NCI-H510A treated with DMSO at 0.1 percent for 48 hours (cell line): Measurements from ENCODE around the gene E2F2.
A peak's percentile ranks its signal among the peaks of the same experiment; 100 is the strongest.

Source experiments
- DNase-seq: peaks from one replicate; lab custom pipeline; 2025; lab: John Stamatoyannopoulos, UW

The E2F2 gene

DNA sequence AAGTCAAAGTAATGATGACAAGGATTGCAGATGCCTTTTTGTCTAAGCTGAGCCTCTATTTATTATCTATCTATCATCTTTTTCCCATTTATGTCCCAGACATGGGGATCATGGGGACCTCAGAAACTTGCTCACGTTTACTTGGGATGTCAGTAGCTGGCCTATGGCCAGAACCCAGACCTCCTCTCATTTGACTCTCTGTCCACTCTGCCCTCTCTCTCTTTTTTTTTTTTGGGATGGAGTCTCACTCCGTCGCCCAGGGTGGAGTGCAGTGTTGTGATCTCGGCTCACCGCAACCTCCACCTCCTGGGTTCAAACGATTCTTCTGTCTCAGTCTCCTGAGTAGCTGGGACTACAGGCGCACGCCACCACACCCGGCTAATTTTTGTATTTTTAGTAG, 32.0 kb upstream of the E2F2 start:
- no peak for DNase-seq

DNA sequence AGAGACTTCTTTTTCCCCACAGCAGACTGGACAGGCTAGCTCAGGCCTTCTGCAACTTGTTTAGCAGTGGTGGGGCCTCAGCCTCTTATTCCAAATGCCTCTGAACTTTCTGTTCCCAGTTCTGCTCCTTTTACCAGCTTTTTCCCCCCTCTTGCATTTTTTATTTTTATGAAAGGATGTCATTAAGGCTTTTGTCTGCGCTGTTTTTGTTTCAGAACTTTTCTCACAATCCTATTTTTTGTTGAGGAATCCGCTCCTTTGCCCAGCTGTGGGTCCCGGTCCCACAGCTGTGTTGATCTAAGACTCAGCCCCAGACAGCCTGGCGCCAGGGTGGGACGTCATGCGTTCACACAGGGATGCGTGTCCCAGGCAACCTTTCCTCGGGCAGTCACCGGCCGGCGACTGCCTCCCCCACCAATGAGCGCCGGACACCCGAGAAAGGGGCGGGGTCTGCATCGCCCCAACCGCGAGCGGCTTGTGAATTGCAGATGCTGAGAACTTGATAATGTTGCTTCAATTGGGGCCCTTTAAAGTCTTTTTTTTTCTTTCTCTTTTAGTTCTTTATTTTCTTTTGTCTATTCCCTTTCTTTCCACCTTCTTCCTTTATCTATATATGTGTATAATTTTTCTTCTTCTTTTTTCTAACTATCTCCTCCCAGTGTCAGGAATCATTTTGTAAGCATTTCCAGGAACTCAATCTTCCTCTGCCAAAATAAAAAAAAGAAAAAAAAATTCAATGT, 31.3 kb upstream of the E2F2 start:
- peak; percentile 78 for DNase-seq

DNA sequence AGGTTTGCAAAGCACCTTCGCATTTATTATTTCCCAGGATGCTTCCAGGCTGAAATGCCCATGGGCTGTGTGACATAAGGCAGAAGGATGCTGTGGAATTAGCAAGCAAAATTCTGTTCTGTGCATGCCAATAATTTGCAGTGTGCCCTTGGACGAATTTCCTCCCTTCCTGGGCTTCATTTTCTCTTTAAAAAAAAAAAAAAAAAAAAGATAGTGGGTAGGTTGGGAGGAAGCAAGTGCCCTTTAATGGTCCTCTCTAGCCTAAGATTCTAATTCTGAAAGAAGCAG, 30.7 kb upstream of the E2F2 start:
- DNase-seq = no peak

DNA sequence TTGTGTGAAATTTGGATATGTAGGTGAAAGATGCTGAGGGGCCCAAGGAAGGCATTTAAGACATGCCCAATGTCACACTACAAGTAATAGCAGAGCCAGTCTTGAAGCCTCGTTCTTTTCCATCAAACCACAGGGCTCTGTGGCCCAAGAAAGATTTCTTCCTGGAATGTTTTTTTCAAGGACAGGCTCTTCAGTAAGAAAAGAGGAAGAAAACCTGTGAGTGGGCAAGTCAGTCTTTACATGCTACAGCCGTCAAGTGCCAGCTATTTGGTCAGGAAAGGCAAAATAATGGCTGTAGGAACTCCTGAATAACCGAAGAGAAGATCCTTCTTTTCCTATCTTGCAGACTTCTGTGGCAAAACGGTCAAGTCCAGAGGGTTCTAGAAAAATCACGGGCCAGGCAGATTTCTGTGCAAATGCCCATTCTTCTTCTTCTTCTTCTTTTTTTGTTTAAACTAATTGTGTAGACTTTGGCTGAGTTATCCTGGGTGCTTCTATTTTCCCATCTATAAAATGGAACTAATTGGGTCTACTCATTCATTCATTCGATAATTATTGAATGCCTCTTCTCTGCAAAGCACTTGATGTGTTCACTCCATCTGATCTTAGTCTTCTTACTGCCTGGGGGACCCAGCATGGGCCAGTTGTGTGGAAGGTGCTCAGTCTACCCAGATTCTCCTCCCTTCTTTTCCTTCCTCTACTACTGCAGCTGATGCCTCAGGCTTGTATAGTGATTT, 30.2 kb upstream of the E2F2 start:
- no peak for DNase-seq

DNA sequence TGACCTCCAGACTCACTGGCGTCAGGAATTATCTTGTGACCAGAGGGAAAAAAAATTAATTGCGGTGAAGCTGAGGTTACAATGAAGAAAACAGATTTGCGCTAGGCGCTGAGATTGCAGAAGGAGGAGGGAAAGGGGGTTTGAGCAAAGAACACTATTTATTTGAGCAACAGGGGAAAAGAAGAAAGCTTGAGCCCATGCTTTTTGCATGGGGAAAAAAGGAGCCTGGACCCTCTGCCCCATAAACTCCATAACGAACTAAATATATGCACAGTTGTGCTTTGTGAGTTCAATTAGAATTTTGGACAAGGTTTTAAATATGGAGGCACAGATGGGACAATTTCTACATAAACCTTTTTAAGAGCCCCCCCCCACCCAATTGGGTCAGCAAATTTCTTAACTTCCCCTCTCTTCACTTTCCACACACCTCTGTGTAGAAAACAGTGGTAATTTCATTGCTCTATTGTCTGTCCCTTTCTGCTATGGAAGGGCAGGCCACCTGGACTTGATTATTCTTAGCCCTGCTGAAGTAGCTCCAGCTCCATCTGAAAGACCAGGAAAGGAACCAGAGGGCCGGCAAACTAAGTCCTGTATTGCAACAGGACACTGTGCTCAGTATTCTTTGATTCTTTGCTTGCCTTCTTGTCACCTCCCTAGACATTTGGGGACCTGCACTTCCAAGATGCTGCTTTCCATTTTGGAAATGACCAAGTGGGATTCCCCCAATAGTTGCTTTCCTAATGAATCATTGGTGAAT, 29.1 kb upstream of the E2F2 start:
- no peak for DNase-seq

DNA sequence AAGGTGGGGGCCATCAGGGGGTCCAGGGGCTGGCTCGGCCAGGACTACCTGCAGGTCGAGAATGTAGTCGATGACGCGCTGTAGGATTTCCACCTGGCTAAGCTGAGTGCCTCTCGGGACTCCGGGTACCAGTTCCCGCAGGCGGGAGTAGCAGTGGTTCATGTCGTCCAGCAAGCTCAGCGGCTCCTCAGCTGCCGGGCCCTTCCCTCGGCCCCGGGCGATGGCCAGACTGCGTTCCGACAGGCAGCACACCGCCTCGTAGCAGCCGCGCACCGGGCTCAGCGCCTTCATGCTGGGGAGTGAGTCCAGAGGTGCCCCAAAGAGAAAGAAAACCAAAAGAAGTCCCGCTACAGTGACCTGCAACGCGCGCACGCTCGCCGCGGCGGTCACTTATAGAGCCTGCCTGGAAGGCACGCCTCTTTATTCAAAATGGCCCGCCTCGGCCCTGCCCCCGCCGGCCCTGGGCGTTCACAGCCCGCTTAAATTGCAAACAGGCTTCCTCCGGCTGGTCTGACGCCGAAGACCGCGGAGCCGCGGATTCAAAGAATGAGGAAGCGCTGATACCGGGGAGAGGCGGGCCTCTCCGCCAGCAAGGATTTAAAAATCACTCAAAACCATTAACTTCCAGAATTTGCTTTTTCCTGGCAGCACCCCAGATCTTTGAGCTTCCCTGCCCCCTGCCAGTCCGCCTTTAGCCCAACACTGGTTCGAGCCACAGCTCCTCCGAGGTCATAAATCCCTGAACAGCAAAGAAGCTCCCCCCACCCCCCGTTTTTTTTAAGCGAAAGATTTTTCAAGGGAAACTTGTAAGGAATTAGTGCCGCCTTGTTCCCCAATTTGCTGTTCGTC, 28.3 kb upstream of the E2F2 start, which contains the start of gene ID3:
TSS of gene ID3 (minus strand) at position 366 of the 849 bp plus-strand sequence. CDS start at position 291, 75 bp downstream.
- peak; percentile 82 for DNase-seq

- no peak for DNase-seq
These were observed 27.8 kb upstream of the E2F2 start for GRCh38 chr1:23558872-23559135.

GRCh38 chr1:23558140-23558871, 27.3 kb upstream of the E2F2 start:
- DNase-seq = no peak

- DNase-seq = no peak
These were observed 26.6 kb upstream of the E2F2 start for GRCh38 chr1:23557471-23558124.

DNA sequence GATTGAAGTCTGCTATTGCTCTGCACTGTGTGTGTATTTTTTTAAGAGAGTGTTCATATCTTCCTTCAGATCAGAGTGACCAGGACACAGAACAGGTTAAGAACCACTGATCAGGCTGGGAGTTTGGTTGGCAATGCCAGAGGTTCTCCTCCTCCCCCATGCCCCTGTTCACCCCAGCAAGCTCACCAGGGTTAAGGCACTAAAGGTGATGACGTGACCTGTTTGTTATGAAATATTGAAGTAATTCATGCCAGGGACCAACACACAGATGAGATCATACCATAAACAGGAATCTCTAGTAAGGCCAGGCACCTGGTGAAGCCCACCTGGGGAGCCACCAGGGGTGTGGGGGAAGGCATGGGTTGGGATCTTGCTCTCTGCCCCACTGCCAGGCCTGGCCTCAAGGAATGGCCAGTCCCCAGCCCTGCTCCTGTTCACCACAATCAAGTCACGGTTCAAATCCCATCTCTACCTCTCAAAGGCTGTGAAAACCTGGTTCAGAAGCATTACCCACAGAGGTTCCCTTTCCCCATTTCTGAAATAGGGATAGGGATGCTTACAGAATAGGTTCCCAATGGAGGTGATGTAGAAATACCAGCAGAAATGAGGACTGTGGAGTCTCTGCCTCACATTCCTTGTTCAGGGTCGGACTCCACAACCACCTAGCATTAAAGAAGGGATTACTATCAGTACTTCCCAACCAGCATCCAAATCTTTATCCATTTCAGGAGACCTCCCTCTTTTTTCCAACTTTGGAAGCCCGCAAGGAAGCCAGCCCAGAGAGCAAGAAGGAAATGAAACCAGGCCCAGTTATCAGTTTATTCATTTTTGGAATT, 25.8 kb upstream of the E2F2 start:
- DNase-seq = no peak

DNA sequence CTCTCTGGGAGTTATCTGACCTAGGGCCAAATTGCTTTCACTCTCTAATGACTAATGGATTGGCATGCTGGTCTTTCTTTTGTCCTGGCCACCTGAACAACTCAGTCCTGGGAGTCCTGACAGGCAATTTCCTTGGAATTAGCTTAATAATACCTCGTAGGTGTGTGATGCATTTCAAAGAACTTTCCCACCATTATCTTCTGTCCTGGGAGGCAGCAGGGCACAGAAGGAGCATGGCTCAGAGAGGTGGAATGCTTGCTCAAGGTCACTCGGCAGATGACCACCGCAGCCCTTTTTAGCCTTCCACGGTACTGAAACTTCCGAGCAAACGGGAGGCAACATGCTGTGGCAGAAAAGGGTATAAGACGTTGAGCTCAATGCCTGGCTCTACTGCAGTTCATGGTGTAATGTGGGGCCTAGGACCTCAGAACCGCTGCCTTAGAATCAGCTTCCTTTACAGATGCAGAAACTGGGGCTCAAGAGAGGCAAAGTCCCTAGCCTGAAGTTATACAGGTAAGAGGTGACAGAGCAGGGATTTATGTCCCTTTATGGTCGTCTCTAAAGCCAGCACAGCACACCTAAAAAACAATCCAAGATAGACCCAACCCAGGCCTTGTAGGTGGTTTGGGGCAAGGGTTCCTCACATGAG, 25.1 kb upstream of the E2F2 start:
- DNase-seq = no peak

DNA sequence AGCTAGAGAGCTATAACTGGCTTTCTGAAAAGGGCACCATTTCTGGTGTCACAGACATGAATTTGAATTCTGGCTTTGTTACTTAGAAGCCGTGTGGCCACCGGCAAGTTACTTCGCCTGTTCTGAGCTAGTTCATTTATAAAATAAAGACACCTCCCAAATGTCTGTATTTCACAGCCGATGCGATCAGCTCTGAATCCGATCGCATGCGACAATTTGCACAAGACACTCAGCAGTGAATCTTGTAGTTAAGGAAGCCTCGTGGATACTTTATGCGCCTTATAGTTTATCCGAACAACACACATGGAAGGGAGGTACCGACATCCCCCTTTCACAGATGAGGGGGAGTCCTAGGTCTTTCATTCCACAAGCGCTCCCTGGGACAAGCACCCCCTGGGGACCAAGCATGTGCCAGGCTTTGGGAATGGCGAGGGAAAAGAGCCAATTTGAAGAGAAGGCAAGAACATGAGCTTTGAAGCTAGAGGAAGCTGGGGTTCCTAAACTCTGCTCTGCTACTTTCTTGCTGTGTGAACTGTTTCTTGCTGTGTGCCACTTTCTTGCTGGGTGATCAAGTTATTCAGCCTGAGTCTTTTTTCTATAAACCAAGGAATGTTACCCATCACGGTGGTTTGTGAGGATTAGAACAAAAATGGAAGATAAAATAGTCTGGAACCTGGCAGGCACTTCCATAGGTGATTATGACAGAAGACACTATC, 24.4 kb upstream of the E2F2 start:
- no peak for DNase-seq

- DNase-seq = peak; percentile 70
These were observed 23.6 kb upstream of the E2F2 start for GRCh38 chr1:23554481-23555269.

DNA sequence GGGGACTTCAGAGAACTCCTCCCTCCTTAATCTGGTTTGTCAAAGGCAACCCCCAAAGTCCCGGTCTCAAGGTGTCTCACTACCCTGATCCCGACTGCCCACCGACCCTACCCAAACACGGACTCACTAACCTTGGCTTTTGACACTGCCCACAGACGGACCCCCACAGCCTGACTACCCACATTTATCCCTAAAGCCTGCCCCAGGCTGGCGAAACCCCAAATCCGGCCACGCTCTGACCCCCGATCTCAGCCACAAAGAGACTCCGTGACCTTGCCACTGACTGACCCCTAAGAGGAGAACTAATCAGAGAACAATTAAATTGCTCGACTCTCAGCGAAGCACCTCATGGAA, 23.1 kb upstream of the E2F2 start:
- DNase-seq = no peak

DNA sequence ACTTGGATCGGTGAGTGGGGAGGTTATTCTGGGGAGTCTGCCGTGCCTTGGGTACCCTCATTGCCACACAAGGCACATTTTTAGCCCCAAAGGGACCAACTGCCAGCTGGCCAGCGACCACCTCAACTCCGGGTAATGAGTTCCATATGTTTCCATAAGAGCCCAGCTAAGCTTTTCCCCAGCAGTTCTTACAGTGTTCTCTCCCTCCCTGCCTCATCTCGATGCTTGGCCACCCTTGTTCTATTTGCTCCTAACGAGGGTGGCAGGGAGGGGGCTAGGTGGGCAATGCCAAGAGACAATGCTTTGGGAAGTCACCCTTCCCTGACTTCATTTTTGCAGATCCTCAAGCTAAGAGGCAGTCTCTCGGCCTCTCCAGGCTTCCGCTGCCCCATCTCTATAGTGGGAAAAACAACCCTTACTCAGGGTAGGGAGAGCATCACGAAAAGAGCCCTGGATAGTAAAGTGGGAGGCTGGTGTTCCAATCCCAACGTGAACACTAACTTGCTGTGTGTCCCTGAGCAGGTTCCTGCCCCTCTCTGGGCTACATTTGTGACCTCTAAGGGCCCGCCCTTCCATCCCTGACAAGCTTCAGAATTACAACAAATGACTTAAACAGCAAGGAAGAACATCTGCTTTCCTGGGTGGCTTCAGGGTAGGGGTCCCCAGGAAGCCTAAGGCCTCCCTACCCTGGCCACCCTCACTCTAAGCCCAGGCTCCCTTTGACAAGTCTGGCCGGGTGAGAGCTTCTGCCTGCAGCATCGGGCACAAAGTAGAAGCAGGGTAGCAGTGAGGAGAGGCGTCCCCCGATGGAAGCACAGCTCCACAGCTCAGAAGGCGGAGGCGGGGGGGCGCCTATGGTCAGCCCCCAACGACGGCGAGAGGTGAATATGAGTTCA, 22.4 kb upstream of the E2F2 start:
- DNase-seq = no peak

GRCh38 chr1:23551849-23552248, 20.8 kb upstream of the E2F2 start:
- no peak for DNase-seq

DNA sequence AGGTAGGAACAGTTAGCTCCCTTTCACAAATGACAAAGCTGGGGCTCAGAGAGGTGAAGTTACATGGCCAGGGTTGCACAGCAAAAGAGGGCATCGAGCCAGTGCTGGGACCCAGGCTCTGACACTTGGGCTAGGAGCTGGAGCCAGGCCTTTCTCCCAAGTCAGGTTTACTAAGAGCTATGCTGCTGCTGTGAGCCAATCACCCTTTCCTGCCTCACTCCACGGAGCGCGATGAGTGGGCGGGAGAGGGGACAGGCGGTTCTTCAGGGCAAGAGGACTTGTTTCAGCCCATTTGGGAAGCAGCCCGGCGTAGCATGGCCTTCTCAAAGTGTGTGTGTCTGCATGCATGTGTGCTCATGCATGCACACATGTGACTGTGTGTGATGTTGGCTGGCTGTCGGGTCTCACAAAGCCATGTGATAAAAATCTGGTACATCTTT, 17.7 kb upstream of the E2F2 start:
- DNase-seq = no peak
